Activated CD4-positive, alpha-beta T cell treated with anti-CD3 and anti-CD28 coated beads, Interleukin-2, amount 50 U/mL, for 48 hours (primary cell): Measurements from ENCODE around the gene C2CD4C.
"Not testable (repeated sequence)": the region's sequence is repeated elsewhere in the genome, so short reads cannot be mapped to it uniquely, and the experiment has no call there.

Experiments used
- DNase-seq, 2 experiments: peaks; one replicate each; pipeline ENCODE4 v3.0.0-alpha.2; 2020

C2CD4C gene

DNA sequence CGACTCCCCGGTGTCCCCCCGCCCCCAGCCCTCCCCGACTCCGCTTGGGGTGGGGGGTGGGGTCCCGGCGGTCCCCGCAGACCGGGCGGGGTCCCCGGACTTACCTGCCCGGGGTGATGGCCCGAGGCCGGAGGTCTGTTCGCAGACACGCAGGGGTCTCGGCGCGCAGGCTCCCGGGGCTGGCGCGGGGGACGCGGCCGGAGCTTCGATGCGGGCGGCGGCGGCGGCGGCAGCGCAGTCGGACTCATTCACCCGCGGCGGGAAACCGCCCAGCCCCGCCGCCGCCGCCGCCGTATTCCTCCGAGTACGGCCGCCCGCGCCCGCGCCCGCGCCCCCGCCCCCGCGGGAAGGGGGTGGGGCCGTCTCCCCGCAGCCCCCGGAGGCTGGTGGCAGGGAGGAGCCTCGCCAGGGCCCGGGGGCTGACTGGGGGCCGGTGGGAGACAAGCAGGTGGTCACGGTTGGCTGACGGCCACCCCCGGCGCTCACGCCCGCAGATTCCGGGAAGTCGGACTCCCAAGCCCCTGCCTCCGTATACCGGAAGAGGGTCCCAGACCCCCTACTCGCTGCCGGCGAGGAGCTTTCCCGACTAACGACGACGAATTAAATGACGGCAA, at the start of gene C2CD4C:
C2CD4C (minus strand) TSS at position 246 of the 614 bp plus-strand sequence. CDS start 786 bp downstream, outside the sequence.
- DNase-seq = peak; percentile 25 to 34

DNA sequence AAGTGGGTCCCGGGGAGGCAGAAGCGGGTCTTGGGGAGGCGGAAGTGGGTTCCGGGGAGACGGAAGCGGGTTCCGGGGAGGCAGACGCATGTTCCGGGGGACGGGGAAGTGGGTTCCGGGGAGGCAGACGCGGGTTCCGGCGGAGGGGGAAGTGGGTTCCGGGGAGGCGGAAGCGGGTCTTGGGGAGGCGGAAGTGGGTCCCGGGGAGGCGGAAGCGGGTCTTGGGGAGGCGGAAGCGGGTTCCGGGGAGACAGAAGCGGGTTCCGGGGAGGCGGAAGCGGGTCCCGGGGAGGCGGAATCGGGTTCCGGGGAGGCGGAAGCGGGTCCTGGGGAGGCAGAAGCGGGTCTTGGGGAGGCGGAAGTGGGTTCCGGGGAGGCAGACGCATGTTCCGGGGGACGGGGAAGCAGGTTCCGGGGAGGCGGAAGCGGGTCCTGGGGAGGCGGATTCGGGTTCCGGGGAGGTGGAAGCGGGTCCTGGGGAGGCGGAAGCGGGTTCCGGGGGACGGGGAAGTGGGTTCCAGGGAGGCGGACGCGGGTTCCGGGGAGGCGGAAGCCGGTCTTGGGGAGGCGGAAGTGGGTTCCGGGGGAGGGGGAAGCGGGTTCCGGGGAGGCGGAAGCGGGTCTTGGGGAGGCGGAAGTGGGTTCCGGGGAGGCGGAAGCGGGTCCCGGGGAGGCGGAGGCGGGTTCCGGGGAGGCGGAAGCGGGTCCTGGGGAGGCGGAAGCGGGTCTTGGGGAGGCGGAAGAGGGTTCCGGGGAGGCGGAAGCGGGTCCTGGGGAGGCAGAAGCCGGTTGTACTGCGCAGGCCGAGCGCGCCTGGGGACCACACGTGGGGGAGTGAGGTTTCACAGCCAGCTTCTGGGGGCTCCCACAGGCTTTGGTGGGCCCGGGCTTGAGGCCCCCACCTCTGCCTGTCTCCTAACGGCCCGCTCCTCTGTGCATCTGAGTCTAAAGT, 49.4 kb upstream of the C2CD4C start:
- DNase-seq = no peak

DNA sequence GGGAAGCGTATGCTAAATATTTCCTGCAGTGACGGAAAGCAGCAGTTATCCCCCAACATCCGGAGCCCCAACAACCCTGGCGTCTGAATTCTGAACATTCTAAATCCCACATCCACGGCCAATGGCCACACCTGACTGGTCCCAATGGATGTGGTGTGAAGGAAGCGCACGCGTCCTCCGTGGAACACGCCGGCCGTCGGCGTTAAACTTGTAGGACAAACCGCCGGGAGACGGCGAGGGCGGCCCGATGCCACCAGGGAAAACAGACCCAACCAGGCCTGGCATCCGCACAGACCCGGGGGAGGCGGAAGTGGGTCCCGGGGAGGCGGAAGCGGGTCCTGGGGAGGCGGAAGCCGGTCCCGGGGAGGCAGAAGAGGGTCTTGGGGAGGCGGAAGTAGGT, 48.7 kb upstream of the C2CD4C start:
- DNase-seq = no peak

DNA sequence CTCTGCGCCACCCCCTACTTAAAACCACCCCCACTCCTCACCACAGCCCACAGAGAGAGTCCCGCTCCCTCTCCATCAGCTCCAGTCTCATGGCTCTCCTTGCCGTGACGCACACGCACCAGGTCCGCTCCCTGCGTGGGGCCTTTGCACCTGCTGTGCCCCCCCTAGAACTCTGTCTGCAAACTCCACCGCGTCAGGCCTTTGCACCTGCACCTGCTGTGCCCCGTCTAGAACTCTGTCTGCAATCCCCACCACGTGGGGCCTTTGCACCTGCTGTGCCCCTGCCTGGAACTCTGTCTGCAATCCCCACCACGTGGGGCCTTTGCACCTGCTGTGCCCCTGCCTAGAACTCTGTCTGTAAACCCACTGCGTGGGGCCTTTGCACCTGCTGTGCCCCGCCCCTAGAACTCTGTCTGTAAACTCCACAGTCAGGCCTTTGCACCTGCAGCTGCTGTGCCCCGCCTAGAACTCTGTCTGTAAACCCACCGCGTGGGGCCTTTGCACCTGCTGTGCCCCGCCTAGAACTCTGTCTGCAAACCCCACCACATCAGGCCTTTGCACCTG, 47.7 kb upstream of the C2CD4C start:
- no peak for DNase-seq

DNA sequence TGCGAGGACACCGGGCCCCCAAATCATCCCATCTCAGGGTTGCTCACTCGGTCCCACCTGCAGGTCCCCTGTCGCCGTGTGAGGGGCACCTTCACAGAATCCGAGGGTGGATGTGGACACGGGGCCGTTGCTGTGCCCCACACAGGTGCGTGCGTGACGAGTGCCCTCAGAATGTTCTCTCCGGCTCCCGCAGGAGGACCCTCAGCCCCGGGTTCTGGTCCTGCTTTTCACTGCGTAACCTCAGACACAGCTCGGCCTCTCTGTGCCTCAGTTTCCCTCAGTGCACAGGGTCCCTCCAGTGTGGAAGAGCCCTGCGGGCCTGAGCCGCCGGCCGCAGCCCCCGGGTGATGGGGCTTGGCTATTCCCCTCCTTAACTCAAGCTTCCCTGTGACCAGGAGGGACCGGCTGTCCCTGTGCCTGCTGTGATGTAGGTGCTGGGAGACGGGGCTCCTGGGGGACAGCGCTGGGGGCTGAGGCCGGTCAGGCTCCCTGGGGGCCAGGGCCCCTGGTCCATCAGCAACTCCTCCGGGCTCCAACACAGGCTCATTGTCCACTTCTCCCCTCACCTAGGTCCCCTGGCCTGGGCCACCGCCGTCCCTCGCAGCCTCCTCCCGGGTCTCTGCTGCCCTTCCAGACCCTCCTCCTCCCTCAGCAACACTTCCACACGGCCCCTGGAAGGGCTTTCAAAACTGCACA, 47.1 kb upstream of the C2CD4C start:
- DNase-seq = no peak

DNA sequence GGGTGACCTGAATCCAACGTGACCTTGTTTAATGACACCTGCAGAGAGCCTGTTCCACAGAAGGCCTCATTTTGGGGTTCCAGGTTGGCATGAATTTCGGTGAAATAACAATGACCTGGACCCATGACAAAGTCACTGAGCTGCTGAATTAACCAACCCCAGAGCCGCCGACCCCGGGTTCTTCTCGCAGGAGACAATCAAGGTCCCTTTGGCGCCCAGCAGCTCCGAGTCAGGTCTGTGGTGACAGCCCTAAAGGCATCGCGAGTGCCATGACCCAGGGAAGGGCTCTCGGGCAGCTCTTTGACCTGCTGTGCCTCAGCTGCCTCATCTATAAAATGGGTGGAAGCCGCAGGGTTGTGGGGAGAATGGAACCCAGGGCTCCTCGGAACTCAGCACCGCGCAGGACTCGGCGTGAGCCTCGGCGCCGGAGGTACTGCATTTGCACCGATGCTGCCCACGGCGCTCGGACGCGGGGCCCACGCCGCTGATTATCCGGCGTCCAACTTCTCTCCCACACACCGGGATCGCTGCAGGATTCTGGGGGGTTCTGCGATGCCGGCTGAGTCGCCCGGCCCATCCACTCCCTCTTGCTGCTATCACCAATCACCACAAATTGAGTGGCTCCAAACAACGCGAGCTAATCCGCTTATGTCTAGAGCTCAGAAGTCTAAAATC, 46.2 kb upstream of the C2CD4C start:
- DNase-seq = no peak

GRCh38 chr19:453606-454005, 44.7 kb upstream of the C2CD4C start:
- no peak for DNase-seq

- no peak for DNase-seq
Measured at GRCh38 chr19:452829-453228, 43.9 kb upstream of the C2CD4C start.

DNA sequence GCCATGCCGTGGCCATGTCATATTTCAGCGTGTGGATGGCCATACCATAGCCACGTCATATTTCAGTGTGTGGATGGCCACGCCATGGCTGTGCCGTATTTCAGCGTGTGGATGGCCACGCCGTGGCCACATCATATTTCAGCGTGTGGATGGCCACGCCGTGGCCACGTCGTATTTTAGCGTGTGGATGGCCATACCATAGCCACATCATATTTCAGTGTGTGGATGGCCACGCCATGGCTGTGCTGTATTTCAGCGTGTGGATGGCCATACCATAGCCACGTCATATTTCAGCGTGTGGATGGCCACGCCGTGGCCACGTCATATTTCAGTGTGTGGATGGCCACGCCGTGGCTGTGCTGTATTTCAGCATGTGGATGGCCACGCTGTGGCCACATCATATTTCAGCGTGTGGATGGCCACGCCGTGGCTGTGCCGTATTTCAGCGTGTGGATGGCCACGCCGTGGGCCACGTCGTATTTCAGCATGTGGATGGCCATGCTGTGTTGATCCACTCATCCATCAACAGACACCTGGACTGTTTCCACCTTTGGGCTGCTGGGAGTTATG, 42.0 kb upstream of the C2CD4C start:
- DNase-seq = not testable (repeated sequence)

DNA sequence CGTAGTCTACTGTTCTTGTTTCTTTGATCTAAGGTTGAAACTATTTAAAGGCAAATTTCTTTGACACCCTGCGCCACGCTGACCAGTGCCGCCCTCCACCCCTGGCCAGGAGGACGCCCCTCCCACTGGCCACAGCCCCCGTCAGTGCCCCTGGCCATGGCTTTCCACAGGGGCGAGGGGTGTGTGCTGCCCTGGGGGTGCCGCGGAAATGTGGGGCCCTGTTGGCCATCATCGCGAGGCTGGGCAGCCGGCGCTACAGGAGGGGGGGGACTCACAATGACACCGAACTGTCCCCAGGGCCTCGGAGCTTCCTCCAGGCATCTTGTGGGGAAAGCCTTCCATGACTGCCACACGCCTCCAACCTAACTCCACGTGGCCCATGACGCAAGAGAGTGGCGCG, 41.0 kb upstream of the C2CD4C start:
- no peak for DNase-seq

GRCh38 chr19:447816-448560, 39.0 kb upstream of the C2CD4C start:
- no peak for DNase-seq

- no peak for DNase-seq
Measured at GRCh38 chr19:447064-447426, 38.1 kb upstream of the C2CD4C start.

GRCh38 chr19:444677-445210, 35.8 kb upstream of the C2CD4C start:
- no peak for DNase-seq

DNA sequence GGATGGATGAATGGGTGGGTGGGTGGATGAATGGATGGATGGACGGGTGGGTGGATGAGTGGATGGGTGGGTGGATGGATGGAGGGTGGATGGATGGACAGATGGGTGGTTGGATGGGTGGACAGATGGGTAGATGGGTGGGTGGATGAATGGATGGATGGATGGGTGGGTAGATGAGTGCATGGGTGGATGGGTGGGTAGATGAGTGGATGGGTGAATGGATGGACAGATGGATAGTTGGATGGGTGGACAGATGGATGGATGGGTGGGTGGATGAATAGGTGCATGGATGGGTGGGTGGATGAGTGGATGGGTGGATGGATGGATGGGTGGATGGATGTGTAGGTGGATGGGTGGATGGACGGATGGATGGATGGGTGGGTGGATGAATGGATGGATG, 34.1 kb upstream of the C2CD4C start:
- DNase-seq = no peak

- DNase-seq = no peak
Measured at GRCh38 chr19:442085-442484, 33.1 kb upstream of the C2CD4C start.

DNA sequence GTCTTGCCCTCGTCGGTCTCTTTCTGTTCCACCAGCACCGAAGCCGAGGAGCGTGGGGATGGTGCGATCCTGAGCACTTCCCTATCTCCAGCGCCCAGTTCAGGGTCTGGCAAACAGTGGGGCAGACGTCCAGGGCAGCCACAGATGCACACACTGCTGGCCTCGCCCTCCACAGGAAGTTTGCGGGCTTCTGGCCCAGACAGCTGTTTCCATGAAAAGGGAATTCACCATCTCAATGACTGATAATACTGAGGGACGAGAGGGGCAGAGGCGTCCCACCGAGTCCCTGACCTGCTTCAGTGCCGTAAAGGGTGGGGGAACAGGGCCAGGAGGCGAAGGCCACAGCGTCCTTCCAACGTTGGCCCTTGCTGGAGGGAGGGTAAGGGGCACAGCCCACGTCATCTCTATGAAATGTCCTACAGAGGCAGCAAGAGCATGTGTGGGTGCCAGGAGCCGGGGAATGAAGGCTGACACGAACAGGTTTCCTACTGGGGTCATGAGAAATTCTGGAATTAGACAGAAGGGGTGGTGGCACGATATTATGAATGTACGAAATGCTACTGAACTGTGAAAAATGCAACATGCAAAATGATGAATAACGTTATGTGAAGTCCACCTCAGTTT, 32.4 kb upstream of the C2CD4C start:
- DNase-seq = no peak

DNA sequence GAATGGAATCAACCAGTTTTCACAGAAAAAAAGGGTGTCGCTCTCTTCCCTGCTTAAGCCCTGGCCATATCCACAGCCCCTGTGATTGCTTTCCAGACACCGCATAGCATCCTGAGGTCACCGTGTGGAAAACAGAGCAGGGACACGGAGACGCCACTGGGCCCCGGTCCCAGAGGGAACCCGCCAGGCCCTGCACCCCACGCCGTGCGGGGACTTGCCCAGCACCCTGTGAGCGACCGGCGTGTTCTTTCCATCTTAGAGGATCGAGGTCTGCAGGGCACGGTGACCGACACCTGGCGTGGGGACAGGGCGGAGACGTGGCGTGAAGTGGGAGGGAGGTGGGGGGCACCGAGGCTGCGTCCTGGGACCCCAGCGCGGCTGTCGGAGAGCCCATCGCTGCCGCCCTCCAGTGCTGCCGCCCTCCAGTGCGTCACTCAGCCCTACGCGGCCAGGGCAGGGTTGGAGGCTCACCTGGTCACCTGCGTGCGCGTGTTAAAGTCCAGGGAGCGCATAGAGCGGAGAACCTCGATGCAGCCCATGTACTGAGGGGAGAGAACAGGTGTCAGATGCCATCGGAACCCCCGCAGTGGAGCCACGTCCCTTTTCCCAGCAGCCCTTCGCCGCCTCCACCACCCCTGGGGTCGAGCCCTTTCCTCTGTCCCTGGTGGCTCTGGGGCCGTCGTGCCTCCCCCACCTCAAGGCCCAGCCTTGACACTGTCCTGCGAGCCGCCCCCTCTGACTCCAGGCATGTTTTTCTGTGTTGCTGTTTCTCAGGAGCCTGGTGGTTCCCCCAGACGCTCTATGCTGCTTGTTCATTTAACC, 31.7 kb upstream of the C2CD4C start:
- no peak for DNase-seq

DNA sequence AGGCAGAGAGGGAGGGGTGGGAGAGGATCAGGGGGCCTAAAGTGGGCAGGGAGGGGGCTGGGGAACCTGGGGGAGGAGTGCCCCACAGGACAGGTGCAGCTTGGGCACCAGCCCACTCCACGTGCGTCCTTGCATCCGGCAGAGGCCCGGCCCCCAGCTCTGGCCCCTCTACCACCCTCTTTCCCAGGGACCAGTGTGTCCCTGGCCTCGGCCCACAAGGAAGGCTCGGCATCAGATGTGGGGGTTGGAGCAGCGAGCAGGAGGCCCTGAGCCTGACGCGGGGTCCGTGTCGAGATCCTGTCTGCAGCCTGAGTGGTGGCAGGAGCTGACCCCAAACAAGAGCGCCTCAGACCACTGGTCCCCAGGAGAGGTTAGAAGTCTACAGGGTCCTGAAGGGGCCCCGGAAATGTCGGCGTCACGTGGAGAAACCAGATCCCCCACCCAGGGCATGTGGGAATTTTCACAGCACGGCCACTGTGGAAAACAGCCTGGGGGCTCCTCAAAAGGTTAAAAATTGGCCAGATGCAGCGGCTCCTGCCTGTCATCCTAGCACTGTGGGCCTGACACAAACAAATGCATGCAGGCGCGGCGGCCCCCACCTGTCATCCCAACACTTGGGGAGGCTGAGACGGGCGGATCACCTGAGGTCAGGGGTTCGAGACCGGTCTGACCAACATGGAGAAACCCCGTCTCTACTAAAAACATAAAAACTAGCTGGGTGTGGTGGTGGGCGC, 30.4 kb upstream of the C2CD4C start:
- DNase-seq = no peak

DNA sequence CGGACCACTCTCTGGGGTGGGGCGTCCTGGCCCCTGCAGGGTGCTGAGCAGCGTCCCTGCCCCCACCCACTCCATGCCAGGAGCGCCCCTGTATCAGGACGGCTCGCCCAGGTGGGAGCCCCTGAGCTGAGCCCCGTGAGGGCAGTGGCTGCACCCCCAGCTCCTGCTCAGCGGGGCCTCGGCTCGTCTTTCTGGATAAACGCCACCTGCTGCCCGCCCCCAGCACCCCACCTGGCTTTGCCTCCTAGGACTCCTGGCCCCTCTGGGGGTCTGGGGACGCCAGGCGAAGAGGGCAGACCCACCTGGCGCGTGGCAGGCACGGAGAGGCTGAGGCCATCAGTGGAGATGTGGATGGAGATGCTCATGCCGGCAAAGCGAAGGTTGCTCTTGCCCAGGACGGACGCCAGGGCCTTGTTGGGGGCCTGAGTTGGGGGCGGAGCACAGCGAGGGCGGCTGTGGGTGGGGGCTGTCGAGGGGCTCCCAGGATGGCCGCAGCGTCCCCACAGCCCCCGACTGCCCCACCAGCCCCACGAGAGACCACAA, 29.5 kb upstream of the C2CD4C start:
- DNase-seq = no peak
